ENCODE measurements around the gene EHBP1.

Gene EHBP1

GRCh38 chr2:63035169-63035568, 329.7 kb downstream of the EHBP1 start:
- peak; percentile 24 for FAIRE-seq

- no peak for FAIRE-seq
Observed at GRCh38 chr2:63035660-63036059, 330.1 kb downstream of the EHBP1 start.

- FAIRE-seq = no peak
Observed at GRCh38 chr2:63038034-63038433, 332.5 kb downstream of the EHBP1 start.

- no peak for FAIRE-seq
Observed at GRCh38 chr2:63040586-63040985, 335.1 kb downstream of the EHBP1 start.

GRCh38 chr2:63041592-63041991, 336.1 kb downstream of the EHBP1 start:
- FAIRE-seq = no peak

- FAIRE-seq = no peak
Observed at GRCh38 chr2:63044362-63045327, 339.1 kb downstream of the EHBP1 start.

- FAIRE-seq = no peak
Observed at GRCh38 chr2:63046552-63046951, 341.0 kb downstream of the EHBP1 start.

- FAIRE-seq = no peak
Observed at GRCh38 chr2:63046961-63047320, 341.4 kb downstream of the EHBP1 start.

GRCh38 chr2:63047321-63048279, 342.1 kb downstream of the EHBP1 start:
- FAIRE-seq = no peak

- no peak for FAIRE-seq
Observed at GRCh38 chr2:63048367-63049171, 343.1 kb downstream of the EHBP1 start.

- FAIRE-seq = no peak
Observed at GRCh38 chr2:63049211-63049969, 343.9 kb downstream of the EHBP1 start.

- FAIRE-seq = no peak
Observed at GRCh38 chr2:63049970-63050333, 344.4 kb downstream of the EHBP1 start.

GRCh38 chr2:63050334-63051041, 345.0 kb downstream of the EHBP1 start, which contains the start of gene OTX1:
TSS of gene OTX1 (plus strand) at chr2:63050830. CDS start at chr2:63052991, 2,161 bp downstream.
- no peak for FAIRE-seq

- no peak for FAIRE-seq
Observed at GRCh38 chr2:63051042-63051794, 345.7 kb downstream of the EHBP1 start.

- FAIRE-seq = no peak
Observed at GRCh38 chr2:63051795-63052333, 346.4 kb downstream of the EHBP1 start.

GRCh38 chr2:63052411-63053080, 347.0 kb downstream of the EHBP1 start:
- FAIRE-seq = no peak

- no peak for FAIRE-seq
Observed at GRCh38 chr2:63053081-63053888, 347.8 kb downstream of the EHBP1 start.

GRCh38 chr2:63053889-63054602, 348.5 kb downstream of the EHBP1 start:
- no peak for FAIRE-seq

Measured in islet of Langerhans (tissue), 1 donor.